H1 (cell line): ENCODE data around the gene YIF1B.

Source experiments
- EP300 ChIP-seq, 2 experiments: IDR thresholded peaks; 1 replicate in 1 of 2; 2 replicates in 1 of 2; pipeline ENCODE4 v1.6.1; 2011 to 2012; ENCODE audit warnings: low read depth in 2 of 2, low read length in 2 of 2, mild to moderate bottlenecking in 2 of 2, borderline replicate concordance in 1 of 2, inconsistent platforms in 1 of 2, moderate library complexity in 1 of 2
- EZH2 ChIP-seq: fragments of 200-600 bp; sonication (generic); IDR thresholded peaks from 2 replicates; pipeline ENCODE4 v1.7.1; 2012; ENCODE audit warnings: low read depth, mild to moderate bottlenecking, moderate library complexity, low read length, inconsistent platforms; ENCODE audit not compliant: severe bottlenecking
- GABPA ChIP-seq: IDR thresholded peaks from 2 replicates; pipeline ENCODE4 v1.6.1; 2011; ENCODE audit warnings: mild to moderate bottlenecking, low read length, moderate library complexity, borderline replicate concordance; ENCODE audit not compliant: insufficient read depth
- POLR2A ChIP-seq, 2 experiments: IDR thresholded peaks; 1 replicate in 1 of 2; 2 replicates in 1 of 2; pipeline ENCODE4 v1.6.1; 2011; ENCODE audit warnings: low read depth in 2 of 2, low read length in 2 of 2, mild to moderate bottlenecking in 2 of 2; ENCODE audit errors: control extremely low read depth in 1 of 2
- POLR2AphosphoS5 ChIP-seq: IDR thresholded peaks from 2 replicates; pipeline ENCODE4 v1.6.1; 2011; ENCODE audit warnings: low read depth, low read length
- RAD21 ChIP-seq, 2 experiments: IDR thresholded peaks in 1 of 2; conservative IDR thresholded peaks in 1 of 2; 2 replicates each; pipeline ENCODE4 v1.6.1; 2011; ENCODE audit warnings: low read depth in 2 of 2, low read length in 2 of 2, improper control_type of control experiment in 1 of 2, inconsistent platforms in 1 of 2, mild to moderate bottlenecking in 1 of 2, moderate library complexity in 1 of 2
- SP2 ChIP-seq: IDR thresholded peaks from 2 replicates; pipeline ENCODE4 v1.6.1; 2012; ENCODE audit warnings: mild to moderate bottlenecking, low read length, inconsistent platforms
- SRF ChIP-seq: IDR thresholded peaks from 2 replicates; pipeline ENCODE4 v1.6.1; 2011; ENCODE audit warnings: mild to moderate bottlenecking, low read depth, low read length, moderate library complexity
- TF ChIP-seq, protein P1 (sequence below), 3 experiments: IDR thresholded peaks; 1 replicate in 2 of 3; 2 replicates in 1 of 3; pipeline versions ENCODE4 v1.5.1 to v1.6.1; 2011; ENCODE audit warnings: low read length in 3 of 3, mild to moderate bottlenecking in 3 of 3, inconsistent platforms in 2 of 3, low read depth in 1 of 3, moderate library complexity in 1 of 3; ENCODE audit not compliant: insufficient read depth in 1 of 3; ENCODE audit errors: control extremely low read depth in 1 of 3

- TF ChIP-seq, protein P1, sequence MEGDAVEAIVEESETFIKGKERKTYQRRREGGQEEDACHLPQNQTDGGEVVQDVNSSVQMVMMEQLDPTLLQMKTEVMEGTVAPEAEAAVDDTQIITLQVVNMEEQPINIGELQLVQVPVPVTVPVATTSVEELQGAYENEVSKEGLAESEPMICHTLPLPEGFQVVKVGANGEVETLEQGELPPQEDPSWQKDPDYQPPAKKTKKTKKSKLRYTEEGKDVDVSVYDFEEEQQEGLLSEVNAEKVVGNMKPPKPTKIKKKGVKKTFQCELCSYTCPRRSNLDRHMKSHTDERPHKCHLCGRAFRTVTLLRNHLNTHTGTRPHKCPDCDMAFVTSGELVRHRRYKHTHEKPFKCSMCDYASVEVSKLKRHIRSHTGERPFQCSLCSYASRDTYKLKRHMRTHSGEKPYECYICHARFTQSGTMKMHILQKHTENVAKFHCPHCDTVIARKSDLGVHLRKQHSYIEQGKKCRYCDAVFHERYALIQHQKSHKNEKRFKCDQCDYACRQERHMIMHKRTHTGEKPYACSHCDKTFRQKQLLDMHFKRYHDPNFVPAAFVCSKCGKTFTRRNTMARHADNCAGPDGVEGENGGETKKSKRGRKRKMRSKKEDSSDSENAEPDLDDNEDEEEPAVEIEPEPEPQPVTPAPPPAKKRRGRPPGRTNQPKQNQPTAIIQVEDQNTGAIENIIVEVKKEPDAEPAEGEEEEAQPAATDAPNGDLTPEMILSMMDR (IDR thresholded peaks at IDR 0.05; ENCODE audit: control extremely low read depth in 1 of 3, insufficient read depth in 1 of 3, low read depth in 1 of 3, low read length in 3 of 3) = no peak
- TF ChIP-seq POLR2A (IDR thresholded peaks at IDR 0.05; ENCODE audit: control extremely low read depth in 1 of 2, low read depth in 2 of 2, low read length in 2 of 2) = no peak
- no peak for TF ChIP-seq EZH2
- no peak for TF ChIP-seq SRF
- TF ChIP-seq RAD21 (IDR thresholded peaks at IDR 0.05 in 1 of 2, conservative IDR thresholded peaks at IDR 0.05 in 1 of 2; ENCODE audit: low read depth in 2 of 2, low read length in 2 of 2) = no peak
- no peak for TF ChIP-seq POLR2AphosphoS5
- TF ChIP-seq GABPA = no peak
- no peak for TF ChIP-seq EP300 (IDR thresholded peaks at IDR 0.05; ENCODE audit: borderline replicate concordance in 1 of 2, low read depth in 2 of 2, low read length in 2 of 2)
- TF ChIP-seq SP2 = no peak
Observed at GRCh38 chr19:38293281-38293680, 22.5 kb downstream of the YIF1B start.
